H1 (cell line): ENCODE data around the gene MIS18A. TPM values are rescaled to one million over a fixed set of nuclear protein-coding genes. Genes with fewer than 3 reads are reported as not detected.

ENCODE experiments used
- CTCF ChIA-PET: fragments of 300-600 bp; sonication (Branson Sonifier 250); formaldehyde crosslinking; loops from one replicate; lab custom pipeline; 2021; ENCODE audit not compliant: partially characterized antibody; lab: Charles Lee
- POLR2A ChIA-PET: fragments of 300-600 bp; sonication (Branson Sonifier 250); formaldehyde crosslinking; loops from one replicate; lab custom pipeline; 2021; ENCODE audit warnings: inconsistent platforms; ENCODE audit not compliant: partially characterized antibody; lab: Charles Lee
- DNase-seq, 2 experiments: peaks; one replicate each; pipeline versions ENCODE4 v3.0.0 to v3.0.0-alpha.2; 2010 to 2022; ENCODE audit warnings: low spot score in 2 of 2, low read depth in 1 of 2, mixed read lengths in 1 of 2
- FAIRE-seq: peaks from 2 replicates; lab custom pipeline; 2011; peaks lifted over from hg19 to GRCh38; lab: Jason Lieb, UNC
- H2AFZ ChIP-seq: 2 replicates; pipeline ENCODE4 v1.8.1; 2012; ENCODE audit warnings: low read length, inconsistent platforms
- H2AK5ac ChIP-seq: 2 replicates; pipeline ENCODE4 v1.6.1; 2013; ENCODE audit warnings: low read depth, low read length
- H2BK120ac ChIP-seq: replicated peaks from 2 replicates; pipeline ENCODE3; 2013; ENCODE audit warnings: low read depth, low read length, inconsistent platforms
- H2BK12ac ChIP-seq: 2 replicates; pipeline ENCODE4 v1.6.1; 2013; ENCODE audit warnings: low read depth, low read length
- H2BK15ac ChIP-seq: 2 replicates; pipeline ENCODE4 v1.6.1; 2013; ENCODE audit warnings: low read length
- H2BK20ac ChIP-seq: 2 replicates; pipeline ENCODE4 v1.6.1; 2013; ENCODE audit warnings: low read length
- H2BK5ac ChIP-seq: 2 replicates; pipeline ENCODE4 v1.6.1; 2013; ENCODE audit warnings: low read depth, low read length
- H3K14ac ChIP-seq: 2 replicates; pipeline ENCODE4 v1.6.1; 2013; ENCODE audit warnings: inconsistent platforms; ENCODE audit not compliant: insufficient read length
- H3K18ac ChIP-seq: 2 replicates; pipeline ENCODE4 v1.6.1; 2013; ENCODE audit warnings: low read length; ENCODE audit errors: extremely low read depth
- H3K23ac ChIP-seq: 2 replicates; pipeline ENCODE4 v1.6.1; 2013; ENCODE audit warnings: inconsistent platforms; ENCODE audit not compliant: insufficient read length
- H3K23me2 ChIP-seq: 2 replicates; pipeline ENCODE4 v1.6.1; 2013; ENCODE audit warnings: low read depth, low read length
- H3K27ac ChIP-seq: 2 replicates; pipeline ENCODE4 v1.6.1; 2011; ENCODE audit warnings: low read depth, low read length, inconsistent platforms
- H3K27me3 ChIP-seq, 4 experiments: replicated peaks in 1 of 4; 1 replicate in 1 of 4; 2 replicates in 3 of 4; pipeline versions ENCODE4 v1.6.1 to v1.8.1; 2011 to 2013; ENCODE audit warnings: low read length in 3 of 4, mild to moderate bottlenecking in 3 of 4, inconsistent platforms in 2 of 4, mixed read lengths in 2 of 4, moderate library complexity in 1 of 4; ENCODE audit not compliant: control insufficient read depth in 3 of 4, insufficient read depth in 3 of 4; ENCODE audit errors: extremely low read depth in 1 of 4
- H3K36me3 ChIP-seq, 4 experiments: 2 replicates each; pipeline versions ENCODE4 v1.6.1 to v1.8.1; 2011 to 2013; ENCODE audit warnings: mild to moderate bottlenecking in 4 of 4, low read length in 3 of 4, moderate library complexity in 2 of 4, control low read depth in 1 of 4, inconsistent platforms in 1 of 4; ENCODE audit not compliant: insufficient read depth in 4 of 4, control insufficient read depth in 2 of 4
- H3K4ac ChIP-seq: replicated peaks from 2 replicates; pipeline ENCODE3; 2013; ENCODE audit warnings: low read length, low read depth, mixed read lengths, inconsistent platforms; ENCODE audit not compliant: insufficient read length
- H3K4me1 ChIP-seq, 4 experiments: replicated peaks in 1 of 4; 1 replicate in 1 of 4; 2 replicates in 3 of 4; pipeline versions ENCODE4 v1.6.1 to v1.8.1; 2011 to 2013; ENCODE audit warnings: low read length in 3 of 4, inconsistent platforms in 2 of 4, mixed read lengths in 1 of 4; ENCODE audit not compliant: insufficient read depth in 4 of 4, control insufficient read depth in 3 of 4
- H3K4me2 ChIP-seq, 2 experiments: 2 replicates each; pipeline versions ENCODE4 v1.6.1 to v1.8.1; 2011 to 2013; ENCODE audit warnings: low read depth in 2 of 2, low read length in 2 of 2, control low read depth in 1 of 2, inconsistent platforms in 1 of 2, mild to moderate bottlenecking in 1 of 2; ENCODE audit not compliant: insufficient read depth in 1 of 2
- H3K4me3 ChIP-seq, 4 experiments: fragments of 200-600, 300-600 bp in 1 of 4; sonication (generic), shearing (Covaris generic), sonication (Bioruptor Twin) in 1 of 4; 2 replicates each; pipeline versions ENCODE4 v1.5.1 to v1.8.1; 2011 to 2016; ENCODE audit warnings: low read length in 4 of 4, low read depth in 3 of 4, control low read depth in 2 of 4, inconsistent platforms in 2 of 4, mild to moderate bottlenecking in 2 of 4, mixed read lengths in 1 of 4, moderate library complexity in 1 of 4; ENCODE audit not compliant: insufficient read depth in 2 of 4; ENCODE audit errors: extremely low read depth in 1 of 4
- H3K56ac ChIP-seq: replicated peaks from 2 replicates; pipeline ENCODE3; 2013; ENCODE audit warnings: low read depth, mild to moderate bottlenecking, mixed read lengths, low read length, inconsistent platforms; ENCODE audit not compliant: insufficient read length
- H3K79me1 ChIP-seq: 2 replicates; pipeline ENCODE4 v1.6.1; 2013; ENCODE audit warnings: low read depth, low read length, control low read depth
- H3K79me2 ChIP-seq, 2 experiments: 2 replicates each; pipeline versions ENCODE4 v1.6.1 to v1.8.1; 2012 to 2013; ENCODE audit warnings: low read length in 2 of 2, mild to moderate bottlenecking in 2 of 2, inconsistent platforms in 1 of 2; ENCODE audit not compliant: insufficient read depth in 2 of 2, control insufficient read depth in 1 of 2
- H3K9ac ChIP-seq, 4 experiments: replicated peaks in 1 of 4; 1 replicate in 1 of 4; 2 replicates in 3 of 4; pipeline versions ENCODE4 v1.6.1 to v1.8.1; 2011 to 2013; ENCODE audit warnings: low read depth in 3 of 4, low read length in 3 of 4, control low read depth in 2 of 4, mild to moderate bottlenecking in 2 of 4, moderate library complexity in 2 of 4, inconsistent platforms in 1 of 4; ENCODE audit errors: extremely low read depth in 1 of 4
- H3K9me3 ChIP-seq, 2 experiments: 2 replicates each; pipeline versions ENCODE4 v1.6.1 to v1.8.1; 2012 to 2013; ENCODE audit warnings: mild to moderate bottlenecking in 2 of 2, moderate library complexity in 2 of 2, control low read depth in 1 of 2, inconsistent platforms in 1 of 2, low read depth in 1 of 2, low read length in 1 of 2, mixed read lengths in 1 of 2; ENCODE audit not compliant: insufficient read depth in 2 of 2
- H4K20me1 ChIP-seq, 2 experiments: replicated peaks in 1 of 2; 2 replicates each; pipeline versions ENCODE3 to v1.8.1; 2011 to 2013; ENCODE audit warnings: inconsistent platforms in 2 of 2, low read length in 2 of 2, mild to moderate bottlenecking in 1 of 2; ENCODE audit not compliant: insufficient read depth in 2 of 2, control insufficient read depth in 1 of 2
- H4K5ac ChIP-seq: 2 replicates; pipeline ENCODE4 v1.6.1; 2013; ENCODE audit warnings: low read length, low read depth, mixed read lengths, inconsistent platforms; ENCODE audit not compliant: insufficient read length
- H4K8ac ChIP-seq: 2 replicates; pipeline ENCODE4 v1.8.0; 2013; ENCODE audit warnings: mild to moderate bottlenecking, moderate library complexity, low read length, inconsistent platforms; ENCODE audit not compliant: insufficient read depth; ENCODE audit errors: extremely low read depth
- H4K91ac ChIP-seq: replicated peaks from 2 replicates; pipeline ENCODE3; 2013; ENCODE audit warnings: low read length, mixed read lengths, inconsistent platforms; ENCODE audit not compliant: insufficient read length
- BRCA1 ChIP-seq: IDR thresholded peaks from 2 replicates; pipeline ENCODE4 v1.6.1; 2012; ENCODE audit warnings: low read depth, low read length, improper control_type of control experiment
- CHD2 ChIP-seq: IDR thresholded peaks from 2 replicates; pipeline ENCODE4 v1.6.1; 2012; ENCODE audit warnings: low read length, improper control_type of control experiment
- CTCF ChIP-seq, 3 experiments: IDR thresholded peaks; 1 replicate in 2 of 3; 2 replicates in 1 of 3; pipeline versions ENCODE4 v1.5.1 to v1.6.1; 2011; ENCODE audit warnings: low read length in 3 of 3, mild to moderate bottlenecking in 3 of 3, inconsistent platforms in 2 of 3, low read depth in 1 of 3, moderate library complexity in 1 of 3; ENCODE audit not compliant: insufficient read depth in 1 of 3; ENCODE audit errors: control extremely low read depth in 1 of 3
- EP300 ChIP-seq, 2 experiments: IDR thresholded peaks; 1 replicate in 1 of 2; 2 replicates in 1 of 2; pipeline ENCODE4 v1.6.1; 2011 to 2012; ENCODE audit warnings: low read depth in 2 of 2, low read length in 2 of 2, mild to moderate bottlenecking in 2 of 2, borderline replicate concordance in 1 of 2, inconsistent platforms in 1 of 2, moderate library complexity in 1 of 2
- POLR2AphosphoS5 ChIP-seq: IDR thresholded peaks from 2 replicates; pipeline ENCODE4 v1.6.1; 2011; ENCODE audit warnings: low read depth, low read length
- RFX5 ChIP-seq: IDR thresholded peaks from 2 replicates; pipeline ENCODE4 v1.6.1; 2011; ENCODE audit warnings: low read depth, low read length, improper control_type of control experiment, borderline replicate concordance
- SIRT6 ChIP-seq: IDR thresholded peaks from one replicate; pipeline ENCODE4 v1.7.1; 2012; ENCODE audit warnings: low read length, inconsistent platforms
- TAF1 ChIP-seq: IDR thresholded peaks from 2 replicates; pipeline ENCODE4 v1.6.1; 2011; ENCODE audit warnings: mild to moderate bottlenecking, low read depth, low read length
- whole genome bisulfite sequencing, 2 experiments: shearing (Covaris generic) in 1 of 2; methylation state at CpG; one replicate each; pipeline versions ENCODE4 v1.1.6 to v1.1.7; 2013 to 2015; ENCODE audit warnings: low lambda C conversion rate in 2 of 2, mixed read lengths in 2 of 2, inconsistent platforms in 1 of 2, low coverage in 1 of 2, missing lambda C conversion rate in 1 of 2; ENCODE audit not compliant: insufficient replicate concordance in 2 of 2, insufficient coverage in 1 of 2, insufficient read length in 1 of 2; ENCODE audit errors: extremely low coverage in 1 of 2, missing lambda C conversion rate in 1 of 2; 5-methylcytosine and 5-hydroxymethylcytosine counted together
- polyA plus RNA-seq, 7 experiments: library from polyadenylated mRNA; depleted of rRNA in 3 of 7; stranded (reverse) in 5 of 7; unstranded in 2 of 7; fragments of >200 nt in 5 of 7; fragments of 200-250 nt in 2 of 7; gene quantifications; 1 replicate in 5 of 7; 2 replicates in 1 of 7; 4 replicates in 1 of 7; pipeline versions ENCODE4 v1.2.1 to v1.2.3, GENCODE V29; 2011 to 2013; ENCODE audit warnings: missing spikeins in 2 of 7, mixed read lengths in 2 of 7
- total RNA-seq: library from RNA; stranded (reverse); fragmentation: NEBNext Ultra II Directional; extraction: Animal tissue kit (Norgen Biotek cat#: 25700); gene quantifications from 2 replicates; pipeline ENCODE4 v1.2.1, GENCODE V29; 2021

MIS18A gene
- total and polyA plus RNA-seq, 2 of the 8 experiments (the other 6 are each of a cell fraction or from before 2014, with no cell fraction given), result 28.9 to 53.0 TPM

GRCh38 chr21:32300117-32300681, 21.4 kb upstream of the MIS18A start:
- Histone ChIP-seq H3K79me2 (no peaks in the 10 kb centered on the region), H3K9ac (no peak overlapping the region), H2BK12ac (0 out of 2 replicates have a peak overlapping the region, but pooled peaks have one; percentile 50), H2BK5ac (no peak overlapping the region; the same call in 1 of the 2 replicates), H4K5ac (no peak overlapping the region), H4K8ac (no peak overlapping the region), H3K4me2 (no peak overlapping the region), H3K4me1 (no peaks in the 10 kb centered on the region), H3K23ac (no peak overlapping the region), H4K20me1 (peaks cover 2 to 7% of the 10 kb centered on the region in 2 experiments), H3K4ac (no peak overlapping the region), H2AFZ (no peak overlapping the region), H3K4me3 (no peak overlapping the region), H3K14ac (no peak overlapping the region), H2BK20ac (no peak overlapping the region), H3K18ac (no peak overlapping the region), H2BK15ac (no peak overlapping the region), H4K91ac (no peak overlapping the region), H3K56ac (no peak overlapping the region), H2AK5ac (peak overlapping the region; percentile 87; the same call in 1 of the 2 replicates), H3K27me3 (no peaks in the 10 kb centered on the region), H3K79me1 (no peaks in the 10 kb centered on the region), H3K23me2 (no peaks in the 10 kb centered on the region; the same call in 1 of the 2 replicates), H3K9me3 (peaks cover 0 to 3% of the 10 kb centered on the region in 2 experiments; a peak in 1 of 4 replicates), H3K27ac (no peak overlapping the region), H3K36me3 (peaks cover 0 to 3% (median 0%) of the 10 kb centered on the region in 4 experiments; a peak in 1 of 8 replicates), H2BK120ac (no peak overlapping the region)
- FAIRE-seq (no peak), DNase-seq (no peak)
- TF ChIP-seq RFX5 (no peak), POLR2AphosphoS5 (peak; percentile 40; the same call in 1 of the 2 replicates), CTCF (IDR thresholded peaks at IDR 0.05; ENCODE audit: control extremely low read depth in 1 of 3, insufficient read depth in 1 of 3, low read depth in 1 of 3, low read length in 3 of 3) (no peak), EP300 (IDR thresholded peaks at IDR 0.05; ENCODE audit: borderline replicate concordance in 1 of 2, low read depth in 2 of 2, low read length in 2 of 2) (no peak), TAF1 (no peak), BRCA1 (no peak), CHD2 (no peak), SIRT6 (no peak)
- POLR2A ChIA-PET, result no interaction called here
- CTCF ChIA-PET, result interaction anchor here (0.9 to 1.9 kb wide), 2 partner anchors 9 to 13 kb away, joined by 3 to 5 read pairs; no protein-coding TSS in a partner anchor
- WGBS, 2 experiments, result 94% methylated on average over 41 of the region's 41 CpGs; no CpG with 5 or more reads in 1 of the 2 experiments
